GM19455 (cell line): ENCODE results near the gene HERC3.
"Not testable (repeated sequence)": the region's sequence is repeated elsewhere in the genome, so short reads cannot be mapped to it uniquely, and the experiment has no call there.

Experiments
- ATAC-seq: cut with Tn5 transposase; IDR thresholded peaks from one replicate; pipeline ENCODE4 v1.9.1; 2021; ENCODE audit not compliant: unreplicated experiment

The HERC3 gene

GRCh38 chr4:88606832-88607231 is 14.6 kb downstream of the HERC3 start:
- no peak for ATAC-seq

DNA sequence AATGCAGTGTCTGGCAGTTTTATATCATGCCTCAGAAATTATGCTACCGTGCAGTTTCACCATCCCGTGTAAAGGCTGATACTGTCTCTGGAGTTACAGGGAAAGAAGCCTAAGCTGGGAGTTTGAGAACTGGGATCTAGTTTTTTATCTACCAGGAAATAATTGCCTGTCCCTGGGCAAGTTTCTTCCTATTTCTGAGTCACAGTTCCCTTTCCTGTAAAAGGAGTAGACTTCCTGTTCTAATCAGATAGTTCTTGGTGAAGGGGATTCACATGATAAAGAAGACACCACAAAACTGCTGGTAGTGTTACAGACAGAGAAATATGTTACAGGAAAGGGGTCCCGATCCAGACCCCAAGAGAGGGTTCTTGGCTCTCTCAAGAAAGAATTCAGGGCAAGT is 17.1 kb downstream of the HERC3 start:
- no peak for ATAC-seq

DNA sequence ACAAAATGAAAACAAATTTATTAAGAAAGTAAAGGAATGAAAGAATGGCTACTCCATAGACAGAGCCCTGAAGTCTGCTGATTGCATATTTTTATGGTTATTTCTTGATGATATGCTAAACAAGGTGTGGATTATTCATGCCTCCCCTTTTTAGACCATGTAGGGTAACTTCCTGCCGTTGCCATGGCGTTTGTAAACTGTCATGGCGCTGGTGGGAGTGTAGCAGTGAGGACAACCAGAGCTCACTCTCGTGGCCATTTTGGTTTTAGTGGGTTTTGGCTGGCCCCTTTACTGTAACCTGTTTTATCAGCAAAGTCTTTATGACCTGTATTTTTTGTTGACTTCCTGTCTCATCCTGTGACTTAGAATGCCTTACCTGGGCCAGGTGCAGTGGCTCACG is 17.5 kb downstream of the HERC3 start:
- not testable (repeated sequence) for ATAC-seq

GRCh38 chr4:88610771-88611170 is 18.5 kb downstream of the HERC3 start:
- no peak for ATAC-seq

DNA sequence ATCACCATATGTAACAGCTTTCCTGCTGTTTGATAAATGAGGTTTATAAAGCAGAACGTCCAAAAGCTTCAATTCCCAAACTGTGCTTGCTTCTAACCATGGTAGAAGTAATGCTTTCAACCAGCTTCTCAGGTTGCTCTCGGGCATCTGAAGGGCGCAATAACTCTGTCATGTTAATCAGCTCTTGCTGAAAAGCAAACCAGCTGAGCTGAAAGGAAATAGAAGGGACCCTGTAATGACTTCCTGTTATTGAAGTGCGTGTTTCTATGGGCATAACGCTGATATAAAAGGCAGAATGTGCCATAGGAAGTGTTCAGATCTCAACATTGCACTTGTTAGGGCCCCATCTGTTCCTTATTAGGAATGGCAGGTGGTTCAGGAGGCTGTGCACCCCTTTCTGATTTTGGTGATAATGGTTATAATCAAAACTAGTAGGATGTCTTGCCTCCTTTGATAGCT is 21.2 kb downstream of the HERC3 start:
- ATAC-seq = peak; percentile 35

- ATAC-seq = no peak
Observed at GRCh38 chr4:88614058-88614457, 21.8 kb downstream of the HERC3 start.

DNA sequence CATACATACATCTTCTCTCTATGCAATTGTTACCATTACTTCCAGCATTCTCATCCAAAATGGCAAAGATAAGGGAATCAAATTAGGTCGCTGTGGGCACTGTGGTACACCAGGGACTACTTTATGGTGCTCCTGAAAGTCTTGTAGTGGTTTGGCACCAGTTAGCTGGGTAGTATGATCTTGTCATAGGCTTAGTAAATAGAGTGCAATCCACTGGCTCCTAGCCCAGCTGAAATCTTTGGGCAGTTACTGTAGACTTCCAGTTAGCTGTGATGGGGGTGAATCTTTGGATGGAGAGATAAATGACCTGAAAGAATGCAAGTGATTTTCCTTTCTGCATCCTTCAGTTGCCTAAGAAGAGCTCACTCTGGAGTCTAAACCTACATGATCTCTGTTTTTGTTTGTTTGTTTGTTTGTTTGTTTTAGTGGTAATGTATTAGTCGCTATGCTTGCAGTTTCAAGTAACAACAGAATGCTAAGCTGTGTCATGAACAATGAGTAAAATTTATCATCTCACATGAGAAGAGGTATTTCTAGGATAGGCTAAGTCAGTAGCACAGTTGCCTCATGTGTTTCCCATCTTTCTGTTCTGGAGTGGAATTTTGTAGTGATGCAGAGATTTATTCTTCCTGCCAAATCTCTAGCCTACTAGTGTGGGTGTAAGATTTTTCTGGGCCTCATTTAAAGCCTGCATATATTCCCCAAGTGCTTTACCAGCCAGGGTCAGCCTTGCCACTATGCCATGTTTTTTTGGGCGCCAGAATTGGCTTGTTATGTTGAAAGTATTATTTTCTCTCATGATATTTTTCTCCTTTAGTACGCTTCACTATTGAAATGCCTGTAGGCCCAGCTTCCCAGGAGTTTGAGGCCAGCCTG is 24.2 kb downstream of the HERC3 start:
- no peak for ATAC-seq

GRCh38 chr4:88618782-88619485 is 26.7 kb downstream of the HERC3 start:
- no peak for ATAC-seq

DNA sequence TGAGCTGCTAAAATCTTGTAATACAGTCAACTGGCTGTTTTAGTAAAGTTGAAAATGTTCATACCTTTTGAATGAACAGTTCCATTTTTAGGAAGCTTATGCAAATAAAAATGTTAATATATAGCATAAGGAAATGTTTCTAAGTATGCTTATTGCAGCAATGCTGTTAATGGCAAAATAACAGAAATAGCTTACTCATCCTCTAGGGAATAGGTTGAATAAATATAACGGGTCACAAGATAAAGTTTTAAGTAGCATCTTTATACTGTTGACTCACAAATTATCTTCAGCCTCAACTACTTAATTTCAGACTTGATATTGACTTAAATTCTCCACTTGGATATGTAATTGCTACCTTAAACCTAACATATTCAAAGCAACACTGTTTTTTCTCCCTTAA is 27.7 kb downstream of the HERC3 start:
- ATAC-seq = no peak

GRCh38 chr4:88621763-88622327 is 29.6 kb downstream of the HERC3 start:
- no peak for ATAC-seq

- ATAC-seq = no peak
Observed at GRCh38 chr4:88623097-88623496, 30.8 kb downstream of the HERC3 start.

DNA sequence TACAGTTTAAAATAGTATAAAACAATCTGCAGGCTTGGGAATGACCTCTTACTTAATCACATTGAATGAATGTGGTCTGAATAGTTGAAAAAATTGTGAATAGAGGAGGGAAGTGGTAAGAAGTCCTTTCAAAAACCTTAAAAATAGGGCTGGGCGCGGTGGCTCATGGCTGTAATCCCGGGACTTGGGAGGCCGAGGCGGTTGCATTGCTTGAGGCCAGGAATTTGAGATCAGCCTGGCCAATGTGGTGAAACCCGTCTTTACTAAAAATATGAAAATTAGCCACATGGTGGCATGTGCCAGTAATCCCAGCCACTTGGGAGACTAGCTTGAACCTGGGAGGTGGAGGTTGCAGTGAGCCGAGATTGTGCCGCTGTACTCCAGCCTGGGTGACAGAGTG is 36.5 kb downstream of the HERC3 start:
- ATAC-seq = no peak

DNA sequence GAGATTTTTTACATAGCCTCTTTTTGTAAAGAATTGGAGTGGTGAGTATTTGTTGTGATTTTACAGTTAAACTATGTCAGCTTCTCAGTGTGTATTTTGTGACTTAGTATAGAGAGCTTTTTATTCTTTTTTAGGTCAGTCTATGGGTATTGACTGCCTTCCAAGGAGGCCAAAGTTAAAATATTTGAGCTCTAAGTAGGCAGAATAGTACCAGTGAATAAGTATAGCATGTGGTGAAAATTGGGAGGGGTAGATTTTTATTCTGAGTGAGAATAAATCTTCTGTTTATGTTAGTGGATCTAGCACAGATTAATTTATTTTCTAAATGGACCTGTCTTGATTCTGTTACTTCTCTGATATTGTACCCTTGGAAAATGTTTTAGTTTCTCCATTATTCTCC is 37.5 kb downstream of the HERC3 start:
- ATAC-seq = no peak

GRCh38 chr4:88630756-88631155 is 38.5 kb downstream of the HERC3 start:
- no peak for ATAC-seq

- no peak for ATAC-seq
Observed at GRCh38 chr4:88643932-88644331, 51.7 kb downstream of the HERC3 start.

- ATAC-seq = no peak
Observed at GRCh38 chr4:88645994-88646393, 53.7 kb downstream of the HERC3 start.

DNA sequence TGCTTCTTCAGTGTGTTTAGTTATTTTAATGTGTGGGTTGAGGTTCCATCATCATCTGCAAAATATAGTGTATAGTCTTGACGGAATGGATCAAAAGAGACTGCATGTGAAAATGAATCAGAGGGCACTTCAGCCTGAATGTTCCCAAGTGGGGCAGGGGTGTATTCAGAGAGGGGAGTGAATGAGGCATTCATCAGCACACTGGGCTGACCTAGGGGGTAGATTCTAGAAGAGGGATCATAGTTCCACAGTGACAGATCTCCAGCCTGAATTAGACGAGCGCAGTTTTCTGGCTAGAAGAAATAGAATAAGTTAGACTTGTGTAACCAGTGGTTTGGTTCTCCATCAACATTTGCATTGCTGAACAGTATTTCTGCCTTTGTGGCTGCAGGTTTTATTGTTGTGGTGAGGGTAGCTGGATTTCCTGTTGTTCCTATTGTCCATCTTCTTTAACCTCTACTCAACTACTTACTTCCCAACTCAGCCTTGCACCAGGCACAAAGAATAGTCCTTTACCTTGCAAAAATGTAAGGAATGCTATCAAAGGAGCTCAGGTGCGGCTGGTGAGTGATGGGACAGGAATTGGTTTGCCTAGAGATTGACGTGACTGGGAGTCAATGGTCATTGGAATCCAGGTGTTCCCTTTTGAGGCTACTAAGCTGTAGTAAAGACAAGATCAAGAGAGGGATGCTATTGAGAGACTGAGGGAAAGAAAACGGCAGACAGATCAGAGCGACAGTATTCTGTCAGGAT is 54.4 kb downstream of the HERC3 start:
- ATAC-seq = no peak

GRCh38 chr4:88649716-88650115 is 57.4 kb downstream of the HERC3 start:
- no peak for ATAC-seq

DNA sequence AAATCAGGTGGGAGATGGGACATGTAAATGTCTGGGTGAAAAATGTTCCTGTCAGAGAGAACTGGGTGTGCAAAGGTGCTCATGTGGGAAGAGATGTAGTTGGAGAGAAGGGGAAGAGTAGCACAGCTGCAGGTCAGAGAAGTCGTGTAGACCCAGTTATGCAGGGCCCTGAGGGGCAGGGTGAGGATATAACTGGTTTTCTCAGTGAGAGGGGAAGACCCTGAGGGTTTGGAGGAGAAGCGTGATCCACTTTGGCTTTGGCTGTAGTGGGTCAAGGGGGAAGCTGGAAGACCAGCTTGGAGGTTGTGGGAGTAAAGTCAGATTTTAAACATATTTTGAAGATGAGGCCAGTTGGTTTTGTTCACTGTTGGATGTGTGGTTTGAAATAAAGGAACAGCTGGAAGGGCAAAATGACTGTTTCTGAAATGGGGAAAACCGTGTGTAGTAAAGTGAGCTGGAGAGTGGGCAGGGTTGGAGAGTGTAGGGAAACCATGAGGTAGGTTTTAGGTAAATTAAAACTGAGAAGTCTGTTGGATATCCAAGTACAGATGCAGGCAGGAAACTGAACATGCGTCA is 61.2 kb downstream of the HERC3 start:
- ATAC-seq = no peak

DNA sequence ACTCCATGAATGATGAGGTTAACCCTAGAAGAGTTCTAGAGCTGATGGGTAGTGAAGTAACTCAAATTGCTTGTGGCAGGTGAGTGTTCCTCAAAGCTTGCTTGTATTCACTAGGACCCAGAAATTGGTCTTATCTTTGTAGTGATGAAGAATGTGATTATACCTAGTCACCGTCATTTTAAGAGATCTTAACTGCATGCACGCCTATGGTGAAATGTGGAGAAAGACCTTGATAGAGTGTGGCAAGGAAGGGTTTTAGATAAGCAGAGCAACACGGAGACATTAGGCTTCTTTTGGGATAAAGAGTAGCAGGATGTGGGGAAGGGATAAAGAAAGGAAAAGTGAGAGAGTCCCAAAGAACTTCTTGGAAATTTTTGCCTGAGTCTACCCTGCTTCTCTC is 62.9 kb downstream of the HERC3 start:
- ATAC-seq = no peak
